ENCODE data around the gene NUP153.
"Not testable (repeated sequence)": the region's sequence is repeated elsewhere in the genome, so short reads cannot be mapped to it uniquely, and the experiment has no call there.

Gene NUP153

GRCh38 chr6:17714177-17714576, 7.5 kb upstream of the NUP153 start:
- DNase-seq (ENCODE audit: low read depth in 2 of 2) = no peak

GRCh38 chr6:17712576-17712975, 5.9 kb upstream of the NUP153 start:
- DNase-seq (ENCODE audit: low read depth in 2 of 2) = no peak

GRCh38 chr6:17710331-17710730, 3.6 kb upstream of the NUP153 start:
- no peak for DNase-seq (ENCODE audit: low read depth in 2 of 2)

GRCh38 chr6:17709476-17709875, 2.8 kb upstream of the NUP153 start:
- DNase-seq (ENCODE audit: low read depth in 2 of 2) = no peak

- not testable (repeated sequence) for DNase-seq (ENCODE audit: low read depth in 2 of 2)
These were observed 1.3 kb upstream of the NUP153 start for GRCh38 chr6:17708035-17708434.

GRCh38 chr6:17707371-17707651, 586 bp upstream of the NUP153 start:
- no peak for DNase-seq (ENCODE audit: low read depth in 2 of 2)

- DNase-seq (ENCODE audit: low read depth in 2 of 2) = peak; percentile 60 to 62
These were observed 746 bp downstream of the NUP153 start for GRCh38 chr6:17705778-17706579.

GRCh38 chr6:17705428-17705777, 1.3 kb downstream of the NUP153 start:
- DNase-seq (ENCODE audit: low read depth in 2 of 2) = no peak

- no peak for DNase-seq (ENCODE audit: low read depth in 2 of 2)
These were observed 3.5 kb downstream of the NUP153 start for GRCh38 chr6:17703256-17703694.

GRCh38 chr6:17700421-17701416, 6.0 kb downstream of the NUP153 start:
- DNase-seq (ENCODE audit: low read depth in 2 of 2) = no peak

GRCh38 chr6:17691925-17692538, 14.7 kb downstream of the NUP153 start:
- no peak for DNase-seq (ENCODE audit: low read depth in 2 of 2)

- no peak for DNase-seq (ENCODE audit: low read depth in 2 of 2)
These were observed 18.2 kb downstream of the NUP153 start for GRCh38 chr6:17688481-17688880.

GRCh38 chr6:17687136-17687535, 19.6 kb downstream of the NUP153 start:
- no peak for DNase-seq (ENCODE audit: low read depth in 2 of 2)

- DNase-seq (ENCODE audit: low read depth in 2 of 2) = no peak
These were observed 22.6 kb downstream of the NUP153 start for GRCh38 chr6:17684134-17684533.

- no peak for DNase-seq (ENCODE audit: low read depth in 2 of 2)
These were observed 23.3 kb downstream of the NUP153 start for GRCh38 chr6:17683428-17683827.

- no peak for DNase-seq (ENCODE audit: low read depth in 2 of 2)
These were observed 27.0 kb downstream of the NUP153 start for GRCh38 chr6:17679726-17680125.

GRCh38 chr6:17677602-17678001, 29.1 kb downstream of the NUP153 start:
- DNase-seq (ENCODE audit: low read depth in 2 of 2) = no peak

- DNase-seq (ENCODE audit: low read depth in 2 of 2) = no peak
These were observed 33.0 kb downstream of the NUP153 start for GRCh38 chr6:17673543-17674254.

- DNase-seq (ENCODE audit: low read depth in 2 of 2) = no peak
These were observed 34.5 kb downstream of the NUP153 start for GRCh38 chr6:17672064-17672718.

- DNase-seq (ENCODE audit: low read depth in 2 of 2) = no peak
These were observed 40.1 kb downstream of the NUP153 start for GRCh38 chr6:17666646-17667045.

GRCh38 chr6:17665132-17665531, 41.6 kb downstream of the NUP153 start:
- DNase-seq (ENCODE audit: low read depth in 2 of 2) = no peak
